ENCODE results near the gene HNRNPA3. TPM values are rescaled to one million over a fixed set of nuclear protein-coding genes. Genes with fewer than 3 reads are reported as not detected.

HNRNPA3 gene
- total RNA-seq, 1 donor from 2014 or later = 107 TPM

- Histone ChIP-seq H3K4me1 (peaks cover 13% of the 10 kb centered on the region), H3F3A (ENCODE audit: low read depth) (peaks cover 20% of the 10 kb centered on the region), H3K36me3 (no peaks in the 10 kb centered on the region), H3K4me2 (no peak overlapping the region), H3K9ac (no peak overlapping the region), H4K20me1 (ENCODE audit: low read depth) (no peaks in the 10 kb centered on the region), H2AFZ (replicated peaks) (no peak overlapping the region), H3K9me3 (ENCODE audit: low read depth) (no peaks in the 10 kb centered on the region), H3K4me3 (no peak overlapping the region), H3K27me3 (no peaks in the 10 kb centered on the region), H3K79me2 (ENCODE audit: low read depth) (no peaks in the 10 kb centered on the region), H3K27ac (no peak overlapping the region)
- H3K27me3 Mint-ChIP-seq (ENCODE audit: insufficient read depth, low read depth) = peaks cover 3% of the 10 kb centered on the region
- H3K9me3 Mint-ChIP-seq = no peaks in the 10 kb centered on the region
- TF ChIP-seq EZH2 (IDR thresholded peaks at IDR 0.05) (no peak), CTCF (IDR thresholded peaks at IDR 0.05) (no peak), EZH2phosphoT487 (IDR thresholded peaks at IDR 0.05) (no peak)
- H3K36me3 Mint-ChIP-seq = no peaks in the 10 kb centered on the region
- H3K4me1 Mint-ChIP-seq = peaks cover 14% of the 10 kb centered on the region
- no peak for DNase-seq (ENCODE audit: low spot score)
- H3K4me3 Mint-ChIP-seq = no peak overlapping the region
- H3K27ac Mint-ChIP-seq = no peak overlapping the region
These were observed 56.3 kb downstream of the HNRNPA3 start for GRCh38 chr2:177268901-177269300.

GRCh38 chr2:177270531-177270930, 57.9 kb downstream of the HNRNPA3 start:
- Histone ChIP-seq H3F3A (ENCODE audit: low read depth) (peaks cover 8% of the 10 kb centered on the region), H3K36me3 (no peaks in the 10 kb centered on the region), H3K4me2 (no peak overlapping the region), H3K4me3 (no peak overlapping the region), H3K27me3 (no peaks in the 10 kb centered on the region), H3K79me2 (ENCODE audit: low read depth) (no peaks in the 10 kb centered on the region), H2AFZ (replicated peaks) (no peak overlapping the region), H3K9me3 (ENCODE audit: low read depth) (no peaks in the 10 kb centered on the region), H3K9ac (no peak overlapping the region), H3K4me1 (peaks cover 12% of the 10 kb centered on the region), H3K27ac (no peak overlapping the region), H4K20me1 (ENCODE audit: low read depth) (no peaks in the 10 kb centered on the region)
- no peak for DNase-seq (ENCODE audit: low spot score)
- Mint-ChIP-seq H3K27ac (no peak overlapping the region), H3K27me3 (ENCODE audit: insufficient read depth, low read depth) (no peaks in the 10 kb centered on the region), H3K9me3 (no peaks in the 10 kb centered on the region), H3K4me1 (peaks cover 10% of the 10 kb centered on the region), H3K4me3 (no peak overlapping the region), H3K36me3 (no peaks in the 10 kb centered on the region)
- TF ChIP-seq CTCF (IDR thresholded peaks at IDR 0.05) = no peak
- TF ChIP-seq EZH2 (IDR thresholded peaks at IDR 0.05) = no peak
- TF ChIP-seq EZH2phosphoT487 (IDR thresholded peaks at IDR 0.05) = no peak

GRCh38 chr2:177271981-177272666, 59.5 kb downstream of the HNRNPA3 start:
- Histone ChIP-seq H3K27me3 (no peaks in the 10 kb centered on the region), H3K9ac (no peak overlapping the region), H2AFZ (replicated peaks) (no peak overlapping the region), H3K4me2 (no peak overlapping the region), H3K79me2 (ENCODE audit: low read depth) (no peaks in the 10 kb centered on the region), H3F3A (ENCODE audit: low read depth) (no peaks in the 10 kb centered on the region), H3K36me3 (no peaks in the 10 kb centered on the region), H3K9me3 (ENCODE audit: low read depth) (no peaks in the 10 kb centered on the region), H3K4me1 (no peaks in the 10 kb centered on the region), H3K4me3 (no peak overlapping the region), H4K20me1 (ENCODE audit: low read depth) (no peaks in the 10 kb centered on the region), H3K27ac (no peak overlapping the region)
- Mint-ChIP-seq H3K27me3 (ENCODE audit: insufficient read depth, low read depth) (no peaks in the 10 kb centered on the region), H3K9me3 (no peaks in the 10 kb centered on the region), H3K36me3 (no peaks in the 10 kb centered on the region), H3K4me3 (no peak overlapping the region), H3K4me1 (no peaks in the 10 kb centered on the region), H3K27ac (no peak overlapping the region)
- TF ChIP-seq EZH2phosphoT487 (IDR thresholded peaks at IDR 0.05) (no peak), EZH2 (IDR thresholded peaks at IDR 0.05) (no peak), CTCF (IDR thresholded peaks at IDR 0.05) (no peak)
- no peak for DNase-seq (ENCODE audit: low spot score)
